DOHH2 (cell line): ENCODE results near the gene THRB.

Source experiments
- H3F3A ChIP-seq: fragments of 200-600 bp; sonication (generic), shearing (Covaris generic); 2 replicates; pipeline ENCODE4 v1.6.0; 2016; ENCODE audit warnings: antibody characterized with exemption, mild to moderate bottlenecking; ENCODE audit not compliant: control insufficient read depth, insufficient read depth
- H3K27ac ChIP-seq: fragments of 200-600 bp; sonication (generic); 2 replicates; pipeline ENCODE4 v1.5.1; 2014; ENCODE audit warnings: low read depth, mild to moderate bottlenecking, low read length, moderate library complexity
- H3K27me3 ChIP-seq: fragments of 200-600 bp; sonication (generic); 2 replicates; pipeline ENCODE4 v1.6.1; 2014; ENCODE audit warnings: mild to moderate bottlenecking, low read length, mixed read lengths; ENCODE audit not compliant: control insufficient read depth
- H3K36me3 ChIP-seq: fragments of 200-600 bp; sonication (generic); 2 replicates; pipeline ENCODE4 v1.6.1; 2014; ENCODE audit warnings: mild to moderate bottlenecking, low read length, moderate library complexity, mixed read lengths; ENCODE audit not compliant: control insufficient read depth
- H3K4me1 ChIP-seq: fragments of 200-600 bp; sonication (generic); 2 replicates; pipeline ENCODE4 v1.6.1; 2014; ENCODE audit warnings: mild to moderate bottlenecking, low read length, mixed read lengths; ENCODE audit not compliant: control insufficient read depth
- H3K4me2 ChIP-seq: fragments of 200-600 bp; sonication (generic); 2 replicates; pipeline ENCODE4 v1.6.0; 2014; ENCODE audit warnings: mild to moderate bottlenecking, low read length, moderate library complexity
- H3K4me3 ChIP-seq: fragments of 200-600 bp; sonication (generic); 2 replicates; pipeline ENCODE4 v1.5.1; 2014; ENCODE audit warnings: mild to moderate bottlenecking, low read length, mixed read lengths
- H3K79me2 ChIP-seq: fragments of 200-600 bp; sonication (generic); 2 replicates; pipeline ENCODE4 v1.6.1; 2014; ENCODE audit warnings: mild to moderate bottlenecking, low read length, mixed read lengths; ENCODE audit not compliant: control insufficient read depth
- H3K9me2 ChIP-seq: fragments of 200-600 bp; sonication (generic); replicated peaks from 2 replicates; pipeline ENCODE4 v1.6.1; 2014; ENCODE audit warnings: mild to moderate bottlenecking, low read length, mixed read lengths; ENCODE audit not compliant: control insufficient read depth
- H3K9me3 ChIP-seq: fragments of 200-600 bp; sonication (generic); 2 replicates; pipeline ENCODE4 v1.6.1; 2014; ENCODE audit warnings: antibody characterized with exemption, low read length, mixed read lengths; ENCODE audit not compliant: control insufficient read depth, insufficient read depth
- H4K20me1 ChIP-seq: fragments of 200-600 bp; sonication (generic); 2 replicates; pipeline ENCODE4 v1.6.0; 2014; ENCODE audit warnings: low read depth, mild to moderate bottlenecking, antibody characterized with exemption, low read length, moderate library complexity; ENCODE audit not compliant: control insufficient read depth, insufficient read depth
- EZH2phosphoT487 ChIP-seq: fragments of 200-600 bp; sonication (generic); IDR thresholded peaks from 2 replicates; pipeline ENCODE4 v1.6.1; 2017; ENCODE audit warnings: borderline replicate concordance, mild to moderate bottlenecking, antibody characterized with exemption, low read length, moderate library complexity, mixed read lengths
- TF ChIP-seq, protein P1 (sequence below): fragments of 200-600 bp; sonication (generic); IDR thresholded peaks from one replicate; pipeline ENCODE4 v1.5.1; 2014; ENCODE audit warnings: antibody characterized with exemption, mild to moderate bottlenecking, low read depth, low read length; ENCODE audit not compliant: poor library complexity, severe bottlenecking

The THRB gene

DNA sequence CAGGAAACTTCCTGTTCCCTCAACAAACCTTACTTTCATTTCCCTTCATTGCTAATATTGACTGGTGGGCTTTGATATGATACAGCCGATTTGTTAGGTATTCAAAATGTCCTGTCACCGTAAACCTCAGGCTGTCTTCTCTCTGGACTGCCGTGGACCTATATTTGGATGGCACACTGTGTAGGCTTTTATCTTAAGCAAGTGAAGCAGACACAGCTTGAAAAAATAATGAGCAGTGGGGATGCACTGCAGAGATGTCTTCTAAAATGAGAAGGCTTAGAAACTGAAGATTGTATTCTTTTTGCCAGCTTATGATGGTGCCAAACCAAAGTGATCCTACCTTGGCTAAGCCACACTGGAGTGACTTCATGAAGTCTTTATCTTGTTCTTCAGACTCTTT, 283.3 kb downstream of the THRB start:
- Histone ChIP-seq H3K27me3 (no peaks in the 10 kb centered on the region), H3K9me2 (no peaks in the 10 kb centered on the region), H3K4me3 (no peak overlapping the region), H3K36me3 (no peaks in the 10 kb centered on the region), H3K4me1 (no peaks in the 10 kb centered on the region), H3F3A (no peaks in the 10 kb centered on the region), H3K27ac (no peak overlapping the region), H3K9me3 (no peaks in the 10 kb centered on the region), H3K4me2 (no peak overlapping the region), H3K79me2 (no peaks in the 10 kb centered on the region), H4K20me1 (no peaks in the 10 kb centered on the region)
- TF ChIP-seq, protein P1, sequence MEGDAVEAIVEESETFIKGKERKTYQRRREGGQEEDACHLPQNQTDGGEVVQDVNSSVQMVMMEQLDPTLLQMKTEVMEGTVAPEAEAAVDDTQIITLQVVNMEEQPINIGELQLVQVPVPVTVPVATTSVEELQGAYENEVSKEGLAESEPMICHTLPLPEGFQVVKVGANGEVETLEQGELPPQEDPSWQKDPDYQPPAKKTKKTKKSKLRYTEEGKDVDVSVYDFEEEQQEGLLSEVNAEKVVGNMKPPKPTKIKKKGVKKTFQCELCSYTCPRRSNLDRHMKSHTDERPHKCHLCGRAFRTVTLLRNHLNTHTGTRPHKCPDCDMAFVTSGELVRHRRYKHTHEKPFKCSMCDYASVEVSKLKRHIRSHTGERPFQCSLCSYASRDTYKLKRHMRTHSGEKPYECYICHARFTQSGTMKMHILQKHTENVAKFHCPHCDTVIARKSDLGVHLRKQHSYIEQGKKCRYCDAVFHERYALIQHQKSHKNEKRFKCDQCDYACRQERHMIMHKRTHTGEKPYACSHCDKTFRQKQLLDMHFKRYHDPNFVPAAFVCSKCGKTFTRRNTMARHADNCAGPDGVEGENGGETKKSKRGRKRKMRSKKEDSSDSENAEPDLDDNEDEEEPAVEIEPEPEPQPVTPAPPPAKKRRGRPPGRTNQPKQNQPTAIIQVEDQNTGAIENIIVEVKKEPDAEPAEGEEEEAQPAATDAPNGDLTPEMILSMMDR: no peak
- no peak for TF ChIP-seq EZH2phosphoT487

DNA sequence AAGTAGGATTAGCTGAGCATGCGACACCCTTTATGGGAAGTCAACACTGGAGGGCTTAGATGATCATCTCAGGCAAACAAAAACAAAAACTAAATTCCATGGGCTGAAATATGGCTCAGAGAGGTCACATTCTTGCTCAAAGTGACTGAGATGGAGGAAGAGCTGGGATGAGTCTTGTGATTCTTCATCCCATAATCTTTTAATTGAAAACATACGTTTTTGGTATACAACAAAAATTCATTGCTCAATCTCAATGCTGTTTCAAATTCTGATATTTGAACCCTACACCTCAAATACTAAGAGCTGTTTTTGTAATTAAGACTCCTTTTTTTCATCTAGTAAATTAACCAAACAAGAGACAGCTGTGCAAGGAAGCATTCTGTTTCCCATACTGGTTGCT, 292.6 kb downstream of the THRB start:
- H3K4me2 ChIP-seq: no peak overlapping the region
- H3K27ac ChIP-seq: no peak overlapping the region
- no peak for TF ChIP-seq EZH2phosphoT487
- TF ChIP-seq, protein P1: no peak
- H3K36me3 ChIP-seq: no peaks in the 10 kb centered on the region
- H3K9me2 ChIP-seq: no peaks in the 10 kb centered on the region
- H3K79me2 ChIP-seq: no peaks in the 10 kb centered on the region
- H3K9me3 ChIP-seq: no peaks in the 10 kb centered on the region
- no peaks in the 10 kb centered on the region for H4K20me1 ChIP-seq
- no peaks in the 10 kb centered on the region for H3K27me3 ChIP-seq
- H3K4me3 ChIP-seq: no peak overlapping the region
- no peaks in the 10 kb centered on the region for H3K4me1 ChIP-seq
- no peaks in the 10 kb centered on the region for H3F3A ChIP-seq

DNA sequence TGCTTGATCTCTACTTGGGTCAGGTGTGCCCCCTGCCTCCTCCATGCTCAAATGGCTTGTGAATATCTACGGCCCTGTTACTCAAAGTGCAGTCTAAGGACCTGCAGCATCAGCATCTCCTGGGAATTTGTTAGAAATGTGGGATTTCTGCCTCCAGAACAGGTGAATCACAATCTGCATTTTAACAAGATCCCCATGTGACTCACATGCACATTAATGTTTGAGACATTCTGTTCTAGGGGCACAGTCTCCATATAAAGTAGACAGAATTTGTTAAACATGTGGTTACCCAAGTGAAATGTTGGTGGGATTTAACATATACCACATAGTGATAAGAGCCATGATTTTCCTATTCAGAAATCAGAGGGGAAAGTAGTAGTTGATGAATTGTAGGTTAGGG, 293.3 kb downstream of the THRB start:
- Histone ChIP-seq H3K9me3 (no peaks in the 10 kb centered on the region), H4K20me1 (no peaks in the 10 kb centered on the region), H3K9me2 (no peaks in the 10 kb centered on the region), H3F3A (no peaks in the 10 kb centered on the region), H3K36me3 (no peaks in the 10 kb centered on the region), H3K27ac (no peak overlapping the region), H3K4me3 (no peak overlapping the region), H3K79me2 (no peaks in the 10 kb centered on the region), H3K27me3 (no peaks in the 10 kb centered on the region), H3K4me1 (no peaks in the 10 kb centered on the region), H3K4me2 (no peak overlapping the region)
- TF ChIP-seq EZH2phosphoT487: no peak
- TF ChIP-seq, protein P1: no peak
